Skeletal muscle tissue (tissue), 4 donors: ENCODE measurements around the gene NOG. TPM values are rescaled to one million over a fixed set of nuclear protein-coding genes. Genes with fewer than 3 reads are reported as not detected.

ENCODE experiments used
- H3K27ac ChIP-seq: one replicate; pipeline ENCODE4 v1.7.0; 2013; ENCODE audit warnings: mild to moderate bottlenecking, low read depth, low read length, inconsistent platforms
- H3K27me3 ChIP-seq, 3 donors: one replicate each; pipeline ENCODE4 v1.7.0; 2013; ENCODE audit warnings: low read length in 3 of 3; ENCODE audit not compliant: control insufficient read depth in 3 of 3, insufficient read depth in 3 of 3
- H3K36me3 ChIP-seq, 3 donors: one replicate each; pipeline ENCODE4 v1.7.0; 2013; ENCODE audit warnings: low read length in 3 of 3; ENCODE audit not compliant: control insufficient read depth in 3 of 3, insufficient read depth in 3 of 3
- H3K4me1 ChIP-seq, 3 donors: one replicate each; pipeline ENCODE4 v1.7.0; 2013; ENCODE audit warnings: low read length in 3 of 3, mild to moderate bottlenecking in 3 of 3; ENCODE audit not compliant: control insufficient read depth in 3 of 3, insufficient read depth in 3 of 3
- H3K4me3 ChIP-seq, 3 donors: one replicate each; pipeline ENCODE4 v1.7.0; 2013; ENCODE audit warnings: low read length in 3 of 3
- H3K9ac ChIP-seq, 3 donors: one replicate each; pipeline ENCODE4 v1.7.0; 2013; ENCODE audit warnings: low read length in 3 of 3, mild to moderate bottlenecking in 3 of 3, moderate library complexity in 2 of 3, low read depth in 1 of 3
- H3K9me3 ChIP-seq, 3 donors: one replicate each; pipeline ENCODE4 v1.7.0; 2013; ENCODE audit warnings: low read length in 3 of 3; ENCODE audit not compliant: control insufficient read depth in 3 of 3
- total RNA-seq: library from RNA; depleted of rRNA; stranded (reverse); fragments of >200 nt; gene quantifications from one replicate; pipeline ENCODE4 v1.2.3, GENCODE V29; 2014
- donor health status: Osteomylitis.

NOG gene
- total RNA-seq, 1 donor from 2014 or later: 8.9 TPM

DNA sequence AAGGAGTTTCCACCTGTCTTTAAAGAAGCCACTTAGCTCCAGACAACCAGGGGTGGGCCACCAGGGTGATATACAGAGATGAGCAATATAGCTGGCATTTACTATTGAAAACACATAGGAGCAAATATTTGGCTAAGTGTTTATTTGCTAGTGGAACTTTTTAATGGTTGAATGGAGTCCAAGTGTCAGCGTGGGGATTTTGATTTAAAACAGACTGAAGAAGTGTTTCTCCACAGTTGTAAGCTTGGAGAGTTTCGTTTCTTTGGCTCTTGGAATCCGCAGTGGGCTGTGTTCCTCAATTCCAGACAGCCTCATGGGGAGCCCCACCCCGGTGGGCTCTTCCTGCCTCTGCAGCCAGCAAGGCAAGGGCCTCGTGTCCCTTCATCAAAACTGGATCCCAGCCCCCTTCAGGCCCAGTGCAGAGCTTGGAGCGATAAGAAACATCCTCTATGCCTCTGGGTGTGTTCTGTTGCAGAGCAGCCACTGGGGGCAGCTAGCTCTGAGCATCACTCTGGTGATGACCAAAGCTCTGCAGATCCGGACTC, 36.1 kb downstream of the NOG start:
- Histone ChIP-seq H3K4me3 (no peak overlapping the region), H3K4me1 (no peaks in the 10 kb centered on the region)

DNA sequence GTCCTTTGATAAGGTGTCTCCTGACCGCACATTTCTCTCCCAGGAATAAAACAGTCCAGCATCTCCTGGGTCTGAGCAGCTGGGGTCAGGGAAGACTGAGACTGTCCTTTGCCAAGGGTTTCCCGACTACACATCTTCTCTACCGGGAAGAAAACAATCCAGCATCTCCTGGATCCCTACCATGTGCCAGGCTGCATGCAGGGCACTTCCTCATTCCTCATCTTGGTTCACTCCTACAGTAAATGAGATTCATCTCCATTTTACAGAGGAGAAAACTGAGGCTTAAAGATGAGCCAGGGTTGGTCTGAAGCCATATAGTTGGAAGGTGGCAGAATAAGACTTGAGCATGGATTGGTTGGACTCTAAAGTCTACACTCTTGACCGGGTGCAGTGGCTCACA, 36.7 kb downstream of the NOG start:
- no peak overlapping the region for H3K27ac ChIP-seq
- no peaks in the 10 kb centered on the region for H3K9me3 ChIP-seq
- no peak overlapping the region for H3K9ac ChIP-seq
- H3K36me3 ChIP-seq: no peaks in the 10 kb centered on the region
- H3K4me1 ChIP-seq: no peaks in the 10 kb centered on the region
- no peak overlapping the region for H3K4me3 ChIP-seq
- H3K27me3 ChIP-seq: peaks cover 0 to 2% (median 2%) of the 10 kb centered on the region in 3 donors

More for the DNA sequence above, 36.1 kb downstream of the NOG start:
- Histone ChIP-seq H3K9ac (no peak overlapping the region), H3K27me3 (peaks cover 0 to 2% (median 2%) of the 10 kb centered on the region in 3 donors), H3K36me3 (no peaks in the 10 kb centered on the region), H3K9me3 (no peaks in the 10 kb centered on the region), H3K27ac (no peak overlapping the region)

DNA sequence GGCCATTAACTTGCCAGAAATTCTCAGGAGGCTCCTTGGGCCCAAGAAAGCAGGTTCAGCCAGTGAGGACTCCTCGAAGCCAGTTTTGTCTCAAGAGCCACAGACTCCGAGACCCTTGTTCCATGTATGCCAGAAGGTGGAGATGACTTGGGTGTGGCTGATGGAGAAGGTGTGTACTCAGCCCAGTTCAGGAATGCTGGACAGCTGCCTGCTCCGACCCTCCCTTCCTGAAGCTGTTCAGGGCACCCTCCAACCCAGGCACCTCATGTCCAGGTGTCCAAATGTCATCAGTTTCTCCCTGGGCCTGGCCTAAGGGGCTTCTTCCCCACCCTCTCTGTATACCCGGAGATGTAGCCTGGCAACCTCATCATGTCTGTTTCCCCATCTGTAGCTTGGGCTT, 40.2 kb downstream of the NOG start:
- Histone ChIP-seq H3K4me1 (no peaks in the 10 kb centered on the region), H3K27me3 (peaks cover 6 to 13% (median 10%) of the 10 kb centered on the region in 3 donors), H3K36me3 (no peaks in the 10 kb centered on the region), H3K9ac (no peak overlapping the region), H3K9me3 (no peaks in the 10 kb centered on the region), H3K27ac (no peak overlapping the region), H3K4me3 (no peak overlapping the region)

DNA sequence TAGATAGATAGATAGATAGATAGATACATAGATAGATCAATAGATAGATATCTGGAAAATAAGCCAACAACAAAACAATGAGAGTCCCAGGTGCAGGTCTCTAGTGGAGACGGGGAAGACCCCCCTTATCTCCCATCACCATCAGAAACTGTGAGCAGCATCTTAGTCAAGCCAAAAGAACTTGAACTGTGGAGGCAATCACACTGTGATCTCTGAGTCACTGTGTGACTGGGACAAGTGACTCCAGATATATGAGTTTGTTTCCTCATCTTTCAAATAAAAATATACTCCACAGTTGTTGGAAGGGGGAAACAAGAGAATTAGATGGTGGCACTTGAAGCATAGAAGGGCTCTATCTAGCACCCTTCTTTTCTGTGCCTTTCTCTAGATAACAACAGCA, 42.1 kb downstream of the NOG start:
- Histone ChIP-seq H3K36me3 (no peaks in the 10 kb centered on the region), H3K27me3 (peaks cover 11 to 22% (median 11%) of the 10 kb centered on the region in 3 donors), H3K4me1 (no peaks in the 10 kb centered on the region), H3K9me3 (no peaks in the 10 kb centered on the region), H3K9ac (no peak overlapping the region), H3K4me3 (no peak overlapping the region), H3K27ac (no peak overlapping the region)

DNA sequence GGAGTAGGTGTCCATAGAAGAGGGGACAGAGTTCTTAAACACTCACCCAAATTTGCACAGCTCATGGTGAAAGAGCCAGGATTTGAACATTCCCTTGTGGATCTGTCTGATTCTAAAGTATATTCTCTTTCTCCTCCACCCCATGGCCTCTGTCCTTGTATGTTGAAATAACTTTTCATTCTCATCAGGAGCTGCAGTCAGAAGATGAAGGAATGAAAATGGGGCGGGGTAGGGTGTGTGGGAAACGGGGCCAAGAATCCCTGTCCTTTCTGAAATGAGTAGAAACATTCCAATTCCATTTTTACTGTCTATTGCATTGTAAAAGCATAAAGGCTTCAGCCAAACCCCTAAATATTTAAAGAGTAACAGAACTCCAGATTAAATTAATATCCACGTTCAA, 42.8 kb downstream of the NOG start:
- H3K27ac ChIP-seq: no peak overlapping the region
- peaks cover 11 to 22% (median 11%) of the 10 kb centered on the region in 3 donors for H3K27me3 ChIP-seq
- H3K4me3 ChIP-seq: no peak overlapping the region
- H3K36me3 ChIP-seq: no peaks in the 10 kb centered on the region
- no peaks in the 10 kb centered on the region for H3K9me3 ChIP-seq
- H3K4me1 ChIP-seq: no peaks in the 10 kb centered on the region
- H3K9ac ChIP-seq: no peak overlapping the region

DNA sequence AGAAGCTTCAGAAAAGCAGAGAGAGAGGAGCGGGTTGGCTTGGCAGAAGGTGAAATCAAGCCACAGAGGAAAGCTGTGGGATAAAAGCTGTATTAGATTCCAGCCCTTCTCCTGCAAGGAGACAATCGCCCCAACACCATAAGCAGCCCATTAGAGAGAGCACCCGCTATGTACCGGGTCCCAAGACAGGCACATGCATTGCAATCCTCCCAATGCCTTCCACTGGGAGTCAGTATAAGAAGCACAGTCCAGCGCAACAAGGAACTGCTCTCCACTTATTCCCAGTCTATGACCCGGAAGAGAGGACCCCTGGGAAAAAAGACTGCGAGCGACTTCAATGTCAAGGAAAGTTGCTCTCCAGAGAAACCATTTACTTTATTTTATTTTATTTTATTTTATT, 43.8 kb downstream of the NOG start:
- H3K4me1 ChIP-seq: no peaks in the 10 kb centered on the region
- H3K36me3 ChIP-seq: no peaks in the 10 kb centered on the region
- no peak overlapping the region for H3K27ac ChIP-seq
- peaks cover 11 to 20% (median 11%) of the 10 kb centered on the region in 3 donors for H3K27me3 ChIP-seq
- H3K4me3 ChIP-seq: no peak overlapping the region
- no peaks in the 10 kb centered on the region for H3K9me3 ChIP-seq
- no peak overlapping the region for H3K9ac ChIP-seq

DNA sequence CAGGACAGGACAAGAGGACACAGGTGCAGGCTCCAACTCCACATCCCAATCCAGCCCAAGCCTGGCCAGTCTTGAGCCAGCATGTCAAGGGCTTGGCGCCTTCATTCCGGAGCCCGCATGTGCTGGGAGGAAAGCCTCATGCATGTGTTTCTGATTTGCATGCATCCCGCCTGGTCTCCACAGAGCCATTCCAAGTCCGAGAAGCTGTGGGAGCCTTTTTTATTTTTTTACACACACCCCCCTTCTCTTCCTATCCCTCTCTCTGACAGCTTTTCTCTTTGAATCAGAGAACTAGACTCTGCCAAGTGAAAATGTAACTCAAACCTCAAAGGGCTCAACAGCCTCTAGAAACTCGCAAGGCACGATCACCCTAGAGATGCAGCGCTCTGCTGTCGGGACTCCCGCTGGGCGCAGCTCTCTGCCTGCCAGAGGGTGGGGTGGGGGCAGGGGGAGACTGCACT, 45.1 kb downstream of the NOG start:
- no peaks in the 10 kb centered on the region for H3K36me3 ChIP-seq
- no peak overlapping the region for H3K9ac ChIP-seq
- peaks cover 11 to 20% (median 11%) of the 10 kb centered on the region in 3 donors for H3K27me3 ChIP-seq
- no peaks in the 10 kb centered on the region for H3K4me1 ChIP-seq
- no peak overlapping the region for H3K4me3 ChIP-seq
- no peaks in the 10 kb centered on the region for H3K9me3 ChIP-seq
- H3K27ac ChIP-seq: no peak overlapping the region

DNA sequence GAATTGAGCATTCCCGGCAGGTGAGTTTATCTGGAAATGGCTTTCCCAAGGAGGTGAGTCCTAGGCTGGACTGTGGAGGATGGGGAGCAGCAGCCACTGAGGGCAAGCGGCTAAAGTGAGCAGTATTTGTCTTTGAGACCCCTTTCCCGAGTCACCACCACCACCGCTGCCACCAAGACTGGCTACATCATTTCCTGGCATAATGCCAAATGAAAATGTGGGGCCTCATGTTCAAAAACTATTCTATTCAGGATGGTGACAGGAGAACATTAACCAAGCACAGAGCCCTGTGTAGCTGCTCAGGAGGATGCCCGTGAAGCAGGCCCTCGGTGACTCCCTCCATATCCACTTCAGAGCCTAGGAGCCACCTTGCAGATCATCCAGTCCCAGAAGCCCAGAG, 46.0 kb downstream of the NOG start:
- H3K27ac ChIP-seq: no peak overlapping the region
- peaks cover 11 to 20% (median 11%) of the 10 kb centered on the region in 3 donors for H3K27me3 ChIP-seq
- H3K9me3 ChIP-seq: no peaks in the 10 kb centered on the region
- no peaks in the 10 kb centered on the region for H3K36me3 ChIP-seq
- H3K9ac ChIP-seq: no peak overlapping the region
- H3K4me1 ChIP-seq: no peaks in the 10 kb centered on the region
- no peak overlapping the region for H3K4me3 ChIP-seq

DNA sequence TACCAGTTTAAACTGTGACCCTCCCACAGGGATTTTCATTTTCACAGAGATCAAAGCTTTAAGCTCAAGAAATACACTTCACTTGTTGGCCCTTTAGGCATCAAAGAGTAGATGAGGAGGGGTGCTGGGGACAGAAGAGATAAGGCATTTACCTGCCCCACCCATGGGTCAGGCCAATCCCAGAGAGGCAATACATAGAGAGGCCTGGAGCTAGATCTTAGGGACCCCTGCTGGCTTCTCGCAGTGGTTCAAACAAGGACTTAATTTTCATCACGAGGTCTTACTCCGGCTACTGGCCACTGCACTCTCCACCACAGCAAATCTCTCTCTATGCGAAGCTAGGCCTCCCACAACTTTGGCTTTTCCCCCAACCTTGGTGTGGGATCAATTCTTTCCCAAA, 46.6 kb downstream of the NOG start:
- no peaks in the 10 kb centered on the region for H3K4me1 ChIP-seq

DNA sequence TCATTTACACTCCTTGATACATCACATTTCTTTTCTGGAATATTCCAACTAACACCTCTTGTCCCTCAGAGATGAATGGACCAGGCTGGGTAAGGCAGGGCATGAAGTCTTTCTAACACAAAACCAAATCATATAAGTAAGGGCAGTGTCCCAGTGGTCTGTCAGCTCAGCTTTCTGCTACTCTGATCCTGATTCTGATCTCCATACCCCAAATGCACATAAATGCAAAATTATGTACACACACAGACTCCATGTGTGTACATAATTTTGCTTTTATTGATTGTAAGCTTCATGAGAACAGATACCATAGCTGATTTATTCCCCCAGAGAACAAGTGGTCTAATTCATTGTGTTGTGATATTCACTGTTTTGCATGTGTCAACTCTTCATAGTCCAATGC, 47.9 kb downstream of the NOG start:
- H3K4me1 ChIP-seq: no peaks in the 10 kb centered on the region
- no peaks in the 10 kb centered on the region for H3K36me3 ChIP-seq
- H3K9ac ChIP-seq: no peak overlapping the region
- H3K9me3 ChIP-seq: no peaks in the 10 kb centered on the region
- H3K27ac ChIP-seq: no peak overlapping the region
- H3K4me3 ChIP-seq: no peak overlapping the region
- peaks cover 11 to 16% (median 14%) of the 10 kb centered on the region in 3 donors for H3K27me3 ChIP-seq

More for the DNA sequence above, 46.6 kb downstream of the NOG start:
- no peak overlapping the region for H3K27ac ChIP-seq
- H3K9ac ChIP-seq: no peak overlapping the region
- no peak overlapping the region for H3K4me3 ChIP-seq
- H3K9me3 ChIP-seq: no peaks in the 10 kb centered on the region
- H3K36me3 ChIP-seq: no peaks in the 10 kb centered on the region
- H3K27me3 ChIP-seq: peaks cover 11 to 20% (median 11%) of the 10 kb centered on the region in 3 donors
